Left kidney (tissue), 2 donors: Measurements from ENCODE around the gene ARFGAP3. TPM values are rescaled to one million over a fixed set of nuclear protein-coding genes. Genes with fewer than 3 reads are reported as not detected.
"Not testable (repeated sequence)": the region's sequence is repeated elsewhere in the genome, so short reads cannot be mapped to it uniquely, and the experiment has no call there.

Source experiments
- DNase-seq: peaks from one replicate; pipeline ENCODE4 v3.0.0-alpha.2; 2013
- polyA plus RNA-seq: library from polyadenylated mRNA; unstranded; fragments of 120-200 nt; gene quantifications from one replicate; pipeline ENCODE4 v1.2.1, GENCODE V29; 2013; ENCODE audit not compliant: insufficient read length

Gene ARFGAP3
- polyA plus RNA-seq, 1 donor: 52.4 TPM

DNA sequence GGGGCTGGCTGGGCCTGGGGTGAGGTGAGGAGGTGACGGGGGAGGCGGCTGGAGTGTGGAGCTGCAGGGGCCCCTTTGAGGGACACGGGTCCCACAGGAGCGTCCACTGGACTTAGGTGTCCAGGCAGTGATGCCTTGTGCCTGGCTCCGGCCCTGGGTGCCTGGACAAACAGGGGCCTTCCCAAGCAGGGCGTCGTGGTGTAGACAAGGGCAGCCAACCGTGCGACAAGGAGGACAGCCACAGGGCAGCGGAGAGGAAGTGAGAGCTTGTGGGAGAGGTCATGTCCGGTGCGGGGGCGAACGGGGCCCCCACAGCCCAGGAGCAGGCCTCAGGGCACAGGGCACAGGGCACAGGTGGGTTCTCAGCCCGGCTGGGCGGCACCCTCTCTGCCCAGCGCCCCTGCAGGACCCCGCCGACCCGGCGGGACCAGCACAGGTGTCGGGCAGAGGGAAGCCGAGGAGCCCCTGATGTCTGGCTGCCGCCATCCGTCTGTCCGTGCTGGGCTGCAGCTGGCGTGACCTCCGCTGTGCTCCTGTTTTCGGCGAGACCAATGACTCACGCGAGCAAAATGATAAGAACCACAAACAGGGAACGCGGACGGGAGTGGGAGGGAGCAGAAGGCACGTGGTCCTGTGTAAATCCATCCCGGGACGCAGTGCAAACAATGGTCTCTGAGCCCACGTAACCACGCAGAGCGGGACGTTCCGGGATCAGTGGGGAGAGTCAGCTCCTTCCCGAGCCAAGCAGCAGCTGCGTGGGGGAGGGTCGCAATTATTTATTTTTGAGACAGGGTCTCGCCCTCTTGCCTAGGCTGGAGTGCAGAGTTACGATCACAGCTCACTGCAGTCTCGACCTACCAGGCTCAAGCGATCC lies 87.3 kb downstream of the ARFGAP3 start:
- DNase-seq: no peak

DNA sequence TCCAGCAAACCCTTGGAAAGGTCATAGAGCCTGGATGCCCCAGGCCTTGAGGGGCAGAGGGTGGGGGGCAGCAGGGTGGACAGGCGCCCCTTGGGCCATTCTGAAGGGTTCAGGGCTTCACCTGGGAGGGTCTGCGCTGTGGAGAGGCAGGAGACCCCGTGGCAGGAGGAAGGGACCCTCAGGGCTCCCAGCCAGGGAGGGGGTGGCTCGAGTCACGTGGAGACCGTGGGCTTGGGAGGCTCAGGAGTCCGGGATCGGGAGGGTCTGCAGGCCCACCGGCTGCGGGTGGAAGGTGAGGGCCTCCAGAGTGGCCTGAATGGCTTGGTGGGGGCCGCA lies 87.9 kb downstream of the ARFGAP3 start:
- no peak for DNase-seq

DNA sequence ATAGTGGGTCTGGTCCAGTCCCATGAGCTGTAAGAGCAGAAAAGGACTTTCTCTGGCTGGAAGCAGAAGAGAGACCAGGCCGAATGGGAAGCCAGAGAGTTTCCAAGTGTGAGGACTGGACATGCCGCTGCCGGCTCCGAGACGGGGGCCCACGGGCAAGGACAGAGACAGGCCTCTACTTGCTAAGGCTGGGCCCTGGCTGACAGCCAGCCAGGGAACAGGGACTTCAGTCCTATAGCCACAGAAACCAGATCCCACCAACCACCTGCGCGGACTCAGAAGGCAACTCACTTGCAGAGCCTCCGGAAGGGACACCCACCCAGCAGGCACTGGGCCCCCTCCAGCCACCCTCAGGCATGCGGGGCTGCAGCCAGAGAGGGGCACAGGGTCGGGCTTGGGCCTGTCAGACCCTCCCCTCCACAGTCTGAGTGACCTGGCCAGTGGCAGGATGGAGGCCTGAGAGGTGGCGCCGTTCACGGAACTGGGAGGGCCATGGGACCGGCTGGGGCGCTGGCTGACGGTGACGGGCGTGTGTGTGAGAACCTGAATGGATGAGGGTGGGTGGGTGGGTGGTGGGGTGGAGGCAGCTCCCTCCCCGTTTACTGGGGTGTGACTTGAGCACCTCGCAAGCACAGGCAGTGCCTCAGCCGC lies 88.6 kb downstream of the ARFGAP3 start:
- no peak for DNase-seq

DNA sequence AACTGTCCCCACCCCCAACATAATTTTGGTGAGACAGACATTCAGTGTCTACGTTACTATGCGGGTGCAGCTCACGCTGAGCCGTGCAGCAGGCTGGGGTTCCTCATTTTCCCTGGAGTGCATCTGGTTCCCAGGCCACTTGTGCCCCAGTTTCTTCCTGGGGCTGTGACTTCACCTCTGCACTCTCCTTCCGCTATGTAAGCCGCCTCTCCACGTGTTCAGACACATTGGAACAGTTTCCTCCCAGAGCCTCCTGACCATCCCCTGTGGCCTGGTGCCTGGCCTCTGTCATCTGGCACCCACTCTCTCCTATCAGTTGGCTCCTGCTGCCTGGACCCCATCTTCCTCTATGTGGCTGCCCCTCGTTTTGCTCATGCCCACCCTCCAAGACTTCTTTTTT lies 90.2 kb downstream of the ARFGAP3 start:
- DNase-seq: no peak

DNA sequence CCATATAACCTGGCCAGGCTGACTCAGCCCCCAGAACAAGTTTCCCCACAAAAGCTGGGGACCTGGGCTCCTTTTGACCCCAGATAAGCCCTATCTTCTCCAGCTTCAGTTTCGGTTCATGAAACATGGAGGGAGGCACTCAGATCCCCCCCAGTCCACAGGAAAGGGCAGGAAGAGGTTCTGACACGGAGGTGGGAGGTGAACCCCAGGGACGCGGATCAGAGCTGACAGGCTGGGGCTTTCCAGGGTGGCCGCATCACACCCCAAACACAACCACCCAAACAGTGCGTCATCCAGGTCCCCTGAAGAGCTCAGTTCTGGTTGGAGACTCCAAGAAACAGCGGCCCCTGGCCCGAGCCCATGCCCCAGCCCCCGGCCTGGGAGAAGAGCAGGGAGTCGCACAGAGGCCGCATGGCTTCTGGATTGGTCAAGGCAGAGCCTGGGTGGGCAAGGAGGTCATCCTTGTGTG lies 92.1 kb downstream of the ARFGAP3 start:
- DNase-seq: no peak

DNA sequence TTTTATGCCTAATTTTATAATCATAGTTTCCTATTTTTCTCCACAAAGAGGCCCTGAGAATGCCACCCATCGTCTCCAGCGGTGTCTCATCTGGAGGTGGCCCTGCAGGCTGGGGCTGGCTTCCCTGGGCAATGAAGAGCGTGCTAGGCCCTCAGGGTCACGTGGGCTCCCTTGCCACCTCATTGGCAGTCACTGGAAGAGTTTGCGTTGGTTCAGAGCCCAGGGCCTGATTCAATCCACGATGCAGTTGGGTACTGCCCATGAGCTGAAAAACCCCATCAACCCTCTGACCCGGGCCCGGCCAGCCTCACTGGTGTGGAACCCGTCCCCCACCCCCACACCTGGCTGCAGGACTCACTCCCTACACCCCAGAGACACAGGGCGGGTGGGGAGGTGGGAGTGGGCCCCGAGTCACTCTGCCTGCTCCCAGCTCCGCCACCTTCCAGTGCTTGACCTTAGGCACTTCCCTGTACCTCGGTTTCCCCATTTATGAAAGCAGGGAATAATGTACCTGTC lies 93.0 kb downstream of the ARFGAP3 start:
- DNase-seq: no peak

DNA sequence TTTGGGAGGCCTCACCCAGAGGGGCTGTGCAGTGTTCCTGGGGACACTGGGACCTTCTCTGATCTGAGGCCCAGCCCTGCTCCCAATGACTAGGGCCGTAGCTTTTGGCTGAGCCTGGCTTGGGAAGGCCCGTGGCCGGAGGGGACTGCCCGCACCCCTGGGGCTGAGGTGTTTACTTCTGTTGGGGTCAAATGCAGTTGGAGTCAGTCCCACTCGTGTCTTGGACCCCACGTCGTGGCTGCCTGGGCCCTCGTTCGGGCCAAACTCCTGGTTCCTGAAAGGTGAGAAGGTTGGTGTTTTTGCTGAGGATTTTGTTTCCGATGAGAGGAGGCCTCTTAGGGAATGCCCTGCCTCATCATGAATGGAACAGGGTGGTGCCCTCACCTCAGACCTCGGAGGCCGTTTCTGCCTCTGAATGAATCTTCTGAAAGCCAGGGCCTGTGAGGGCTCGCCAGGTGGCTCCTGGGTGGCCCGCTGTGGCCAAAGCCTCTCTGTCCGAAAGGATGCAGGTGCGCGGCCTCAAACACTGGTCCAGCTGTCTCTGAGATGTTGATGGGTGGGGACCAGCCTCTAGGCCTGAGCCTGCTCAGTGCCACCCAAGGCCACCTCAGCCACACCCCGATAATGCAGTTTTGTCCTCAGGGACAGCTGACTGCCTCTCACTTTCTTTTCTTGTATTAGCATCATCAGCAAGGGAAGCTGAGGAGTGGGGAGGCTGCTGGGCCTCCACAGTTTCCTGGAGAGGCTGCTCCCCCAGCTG lies 96.1 kb downstream of the ARFGAP3 start:
- DNase-seq: no peak

DNA sequence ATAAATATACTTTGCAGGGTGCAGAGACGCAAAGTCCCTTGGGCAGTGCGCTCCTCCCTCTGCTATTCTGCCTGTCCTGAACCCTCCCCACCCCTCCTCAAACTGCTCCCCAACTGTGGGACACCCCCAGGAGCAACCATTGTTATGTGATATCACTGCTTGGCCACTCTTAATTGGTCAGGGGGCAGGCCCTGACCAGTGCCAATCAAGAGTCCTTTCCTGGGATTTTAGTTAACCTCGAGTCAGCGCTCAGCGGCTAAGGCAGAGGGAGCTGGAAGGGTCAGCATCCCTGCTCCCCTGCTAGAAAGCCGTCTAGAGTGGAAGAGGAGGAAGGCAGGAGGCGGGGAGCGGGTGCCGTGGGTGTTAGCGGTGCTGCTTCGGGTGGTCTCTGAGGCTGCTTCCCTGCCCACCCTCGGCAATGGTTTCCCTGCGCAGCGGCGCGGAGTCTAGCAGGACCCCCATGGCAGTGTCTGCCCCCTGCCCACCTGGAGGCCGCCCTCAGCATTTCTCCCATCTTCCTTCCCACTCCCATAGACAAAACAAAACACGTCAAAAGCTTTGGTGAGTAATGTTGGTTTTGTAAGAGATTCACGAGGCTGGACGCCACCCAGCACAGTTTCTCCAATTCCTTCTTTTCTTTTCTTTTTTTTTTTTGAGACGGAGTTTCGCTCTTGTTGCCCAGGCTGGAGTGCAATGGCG lies 98.0 kb downstream of the ARFGAP3 start:
- no peak for DNase-seq

DNA sequence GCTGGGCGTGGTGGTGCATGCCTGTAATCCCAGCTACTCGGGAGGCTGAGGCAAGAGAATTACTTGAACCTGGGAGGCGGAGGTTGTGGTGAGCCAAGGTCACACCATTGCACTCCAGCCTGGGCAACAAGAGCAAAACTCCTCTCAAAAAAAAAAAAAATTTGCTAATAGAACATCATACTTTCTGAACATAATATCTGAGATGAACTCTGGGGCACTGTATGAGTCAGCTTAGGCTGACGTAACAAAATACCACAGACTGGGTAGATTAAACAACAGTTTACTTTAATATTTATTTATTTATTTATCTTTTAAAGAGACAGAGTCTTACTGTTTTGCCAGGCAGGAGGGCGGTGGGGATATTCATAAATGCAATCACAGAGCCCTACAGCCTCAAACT lies 101.5 kb downstream of the ARFGAP3 start:
- not testable (repeated sequence) for DNase-seq

DNA sequence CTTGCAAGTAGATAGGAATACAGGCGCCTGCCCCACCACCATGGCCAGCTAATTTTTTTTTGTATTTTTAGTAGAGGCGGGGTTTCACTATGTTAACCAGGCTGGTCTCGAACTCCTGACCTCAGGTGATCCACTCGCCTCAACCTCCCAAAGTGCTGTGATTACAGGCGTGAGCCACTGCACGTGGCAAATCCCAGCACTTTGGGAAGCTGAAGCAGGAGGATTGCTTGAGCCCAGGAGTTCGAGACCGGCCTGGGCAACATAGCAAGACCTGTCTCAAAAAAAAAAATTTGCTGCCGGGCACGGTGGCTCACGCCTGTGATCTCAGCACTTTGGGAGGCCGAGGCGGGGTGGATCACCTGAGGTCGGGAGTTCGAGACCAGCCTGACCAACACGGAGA lies 102.0 kb downstream of the ARFGAP3 start:
- DNase-seq: not testable (repeated sequence)

DNA sequence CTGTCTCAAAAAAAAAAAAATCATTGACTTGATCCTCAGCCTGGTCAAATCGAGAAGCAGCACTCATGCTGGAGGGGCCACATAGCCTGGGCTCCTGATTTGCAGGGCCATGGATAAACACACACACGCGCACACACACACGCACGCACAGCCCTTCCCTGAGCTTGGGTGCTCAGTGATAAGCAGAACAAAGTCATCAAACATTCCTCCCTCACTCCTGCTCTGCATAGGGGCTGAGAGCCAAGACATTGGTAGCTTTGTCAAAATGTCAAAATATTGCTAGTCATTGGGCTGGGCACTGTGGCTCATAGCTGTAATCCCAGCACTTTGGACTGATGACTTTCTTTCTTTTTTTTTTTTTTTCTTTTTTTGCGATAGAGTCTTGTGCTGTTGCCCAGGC lies 102.4 kb downstream of the ARFGAP3 start:
- no peak for DNase-seq

DNA sequence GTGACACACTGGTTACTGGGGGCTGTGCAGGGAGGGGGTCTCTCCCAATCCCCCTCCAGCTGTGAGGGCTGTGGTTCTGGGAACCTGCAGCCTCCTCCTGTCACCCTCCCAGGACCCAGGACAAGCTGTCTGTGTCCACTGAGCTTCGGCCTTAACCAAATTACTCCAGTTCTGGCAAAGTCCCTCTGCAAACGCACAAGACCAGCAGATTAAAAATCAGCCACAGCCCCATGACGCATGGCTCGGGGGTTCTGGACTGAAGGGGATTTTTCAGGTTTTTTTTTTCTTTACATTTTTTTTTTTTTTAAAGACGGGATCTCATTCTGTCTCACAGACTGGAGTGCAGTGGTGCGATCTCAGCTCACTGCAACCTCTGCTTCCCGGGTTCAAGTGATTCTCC lies 104.2 kb downstream of the ARFGAP3 start:
- DNase-seq: no peak

DNA sequence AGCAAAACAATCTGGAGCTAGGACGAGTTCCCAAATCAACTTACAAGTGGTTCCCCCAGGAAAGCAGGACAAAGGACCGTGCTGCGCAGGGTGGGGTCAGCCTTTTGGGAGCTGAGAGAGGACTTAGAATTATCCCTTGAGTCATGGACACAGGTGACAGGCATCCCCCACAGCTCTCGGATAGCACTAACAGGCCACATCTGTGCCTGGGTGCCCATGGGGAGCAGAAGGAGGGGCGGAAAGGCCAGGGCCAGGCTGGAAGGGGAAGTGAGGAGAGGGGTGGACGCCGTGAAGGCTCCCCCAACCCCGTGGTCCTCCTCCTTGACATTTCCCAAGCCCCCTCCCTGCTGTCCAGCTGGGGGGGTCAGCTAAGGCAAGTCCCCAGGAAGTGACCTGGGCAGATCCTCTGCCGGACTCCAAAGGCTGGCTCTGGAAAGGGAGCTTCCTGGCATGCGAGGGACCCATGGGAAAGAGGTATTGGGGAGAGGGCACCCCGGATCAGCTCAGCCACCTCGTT lies 104.8 kb downstream of the ARFGAP3 start:
- DNase-seq: no peak

DNA sequence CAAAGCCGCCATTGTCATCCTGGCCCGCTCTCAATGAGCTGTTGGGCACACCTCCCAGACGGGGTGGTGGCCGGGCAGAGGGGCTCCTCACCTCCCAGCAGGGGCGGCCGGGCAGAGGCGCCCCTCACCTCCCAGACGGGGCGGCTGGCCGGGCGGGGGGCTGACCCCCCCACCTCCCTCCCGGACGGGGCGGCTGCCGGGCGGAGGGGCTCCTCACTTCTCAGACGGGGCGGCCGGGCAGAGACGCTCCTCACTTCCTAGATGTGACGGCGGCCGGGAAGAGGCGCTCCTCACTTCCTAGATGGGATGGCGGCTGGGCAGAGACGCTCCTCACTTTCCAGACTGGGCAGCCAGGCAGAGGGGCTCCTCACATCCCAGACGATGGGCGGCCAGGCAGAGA lies 106.7 kb downstream of the ARFGAP3 start:
- DNase-seq: not testable (repeated sequence)

DNA sequence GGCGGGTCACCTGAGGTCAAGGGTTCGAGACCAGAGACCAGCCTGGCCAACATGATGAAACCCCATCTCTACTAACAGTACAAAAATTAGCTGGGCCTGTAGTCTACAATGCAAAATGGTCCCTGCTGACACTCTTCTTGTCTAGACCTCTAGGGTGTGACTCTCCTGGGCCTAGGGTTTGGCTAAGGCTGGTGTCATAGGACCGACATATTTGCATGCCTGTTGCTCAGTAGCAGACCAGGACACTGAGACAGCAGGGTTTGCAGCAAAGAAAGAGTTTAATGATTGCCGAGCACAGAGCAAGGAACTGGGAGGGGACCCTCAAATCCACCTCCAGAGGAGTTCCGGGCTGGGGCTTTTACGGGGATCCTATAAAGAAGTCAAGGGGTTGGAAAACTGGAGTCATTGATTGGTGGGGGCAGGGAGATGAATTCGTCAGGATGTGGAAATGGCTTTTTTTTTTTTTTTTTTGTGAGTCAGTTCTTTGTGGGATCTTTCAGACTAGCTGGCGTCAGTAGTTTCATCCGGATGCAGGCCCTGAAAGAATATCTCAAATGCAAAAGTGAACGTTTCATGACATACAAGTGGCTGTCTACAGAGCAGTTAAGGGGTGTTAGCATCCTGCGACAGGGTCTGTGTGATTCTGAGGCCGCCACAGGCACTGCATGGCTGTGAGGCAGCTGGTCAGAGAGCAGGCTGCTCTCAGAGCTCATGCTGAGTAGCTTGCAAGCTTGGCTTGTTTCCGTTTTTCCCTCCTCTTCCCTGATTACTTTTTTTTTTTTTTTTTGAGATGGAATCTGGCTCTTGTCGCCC lies 109.2 kb downstream of the ARFGAP3 start:
- DNase-seq: no peak

Other genes starting within 250 kb of the ARFGAP3 start
- 117 TPM for gene POLDIP3, start 242.4 kb downstream of the ARFGAP3 start, polyA plus RNA-seq
- not detected for gene ATP5MGL, start 216.7 kb downstream of the ARFGAP3 start, polyA plus RNA-seq
- gene CYB5R3, start 207.9 kb downstream of the ARFGAP3 start, polyA plus RNA-seq: 126 TPM
- gene A4GALT, start 136.4 kb downstream of the ARFGAP3 start, polyA plus RNA-seq: 16.8 TPM
- 65.3 TPM for gene PACSIN2, start 157.9 kb upstream of the ARFGAP3 start, polyA plus RNA-seq
- gene TTLL1, start 232.1 kb upstream of the ARFGAP3 start, polyA plus RNA-seq: 18.7 TPM